NCI-H82 treated with DMSO at 0.1 percent for 48 hours (cell line): Measurements from ENCODE around the gene RAD50.

ENCODE experiments used
- DNase-seq: peaks from one replicate; lab custom pipeline; 2025; ENCODE audit not compliant: unreplicated experiment; lab: John Stamatoyannopoulos, UW

Gene RAD50

GRCh38 chr5:132659598-132660493, 103.1 kb downstream of the RAD50 start:
- DNase-seq = no peak

- DNase-seq = no peak
These were observed 104.6 kb downstream of the RAD50 start for GRCh38 chr5:132661231-132662003.

- DNase-seq = no peak
These were observed 105.2 kb downstream of the RAD50 start for GRCh38 chr5:132662004-132662401.

GRCh38 chr5:132662925-132663770, 106.4 kb downstream of the RAD50 start:
- no peak for DNase-seq

GRCh38 chr5:132663771-132664695, 107.3 kb downstream of the RAD50 start:
- DNase-seq = no peak

GRCh38 chr5:132664696-132665209, 108.0 kb downstream of the RAD50 start:
- DNase-seq = no peak

GRCh38 chr5:132665574-132666080, 108.8 kb downstream of the RAD50 start:
- DNase-seq = no peak

GRCh38 chr5:132666310-132667123, 109.7 kb downstream of the RAD50 start:
- no peak for DNase-seq

GRCh38 chr5:132667309-132667708, 110.5 kb downstream of the RAD50 start:
- DNase-seq = no peak

- DNase-seq = no peak
These were observed 111.3 kb downstream of the RAD50 start for GRCh38 chr5:132667761-132668705.

GRCh38 chr5:132668706-132669454, 112.1 kb downstream of the RAD50 start:
- no peak for DNase-seq

GRCh38 chr5:132669455-132669820, 112.7 kb downstream of the RAD50 start:
- DNase-seq = no peak

GRCh38 chr5:132669966-132670882, 113.4 kb downstream of the RAD50 start:
- DNase-seq = no peak

- DNase-seq = no peak
These were observed 114.2 kb downstream of the RAD50 start for GRCh38 chr5:132671000-132671399.

- DNase-seq = no peak
These were observed 116.7 kb downstream of the RAD50 start for GRCh38 chr5:132673488-132673887.
